Measurements from ENCODE around the gene LRRC55. TPM values are rescaled to one million over a fixed set of nuclear protein-coding genes. Genes with fewer than 3 reads are reported as not detected.
A peak's percentile ranks its signal among the peaks of the same experiment; 100 is the strongest.

Gene LRRC55
- total RNA-seq, 4 donors from 2014 or later, result not detected

DNA sequence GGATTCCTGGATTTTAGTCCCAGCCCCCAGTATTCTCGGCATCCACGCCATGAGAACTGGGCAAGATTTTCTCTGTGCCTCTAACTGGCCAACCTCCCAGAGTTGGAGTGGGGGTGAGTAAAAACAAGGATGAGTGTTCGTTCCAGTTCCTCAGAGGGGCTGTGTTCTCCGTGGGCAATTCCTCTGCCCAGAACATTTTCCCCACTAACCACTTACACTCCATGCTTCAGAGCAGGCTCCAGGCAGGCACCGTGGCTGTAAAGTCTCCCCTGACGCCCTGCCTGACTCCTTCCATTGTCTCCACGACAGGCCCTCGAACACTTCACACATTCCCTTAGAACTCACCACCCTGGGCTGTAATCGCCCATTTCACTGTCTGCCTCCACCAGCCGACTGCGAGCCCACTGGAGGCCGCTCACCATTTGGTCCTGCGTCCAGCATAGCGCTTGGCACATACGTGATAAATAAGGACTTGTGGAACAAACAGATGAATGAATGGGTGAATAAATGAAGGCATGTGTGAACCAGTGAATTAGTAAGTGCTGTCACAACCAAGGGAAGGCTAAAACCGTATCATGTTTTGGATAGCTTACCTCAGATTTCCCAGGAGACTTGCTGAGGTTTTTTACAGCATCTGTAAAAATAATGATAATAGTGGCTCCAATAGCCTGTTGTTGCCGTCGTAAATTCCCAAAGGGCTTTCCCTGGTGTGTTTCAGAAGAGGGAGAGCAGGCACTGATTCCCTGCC, 49.2 kb downstream of the LRRC55 start:
- Histone ChIP-seq H3K4me1 (peaks cover 6 to 7% of the 10 kb centered on the region in 2 donors), H3K27ac (peak overlapping the region in 1 of 4 donors; percentile 54), H3K36me3 (no peaks in the 10 kb centered on the region), H3K4me3 (no peak overlapping the region), H3K27me3 (no peaks in the 10 kb centered on the region), H3K9me3 (no peaks in the 10 kb centered on the region)
- TF ChIP-seq, protein P1, sequence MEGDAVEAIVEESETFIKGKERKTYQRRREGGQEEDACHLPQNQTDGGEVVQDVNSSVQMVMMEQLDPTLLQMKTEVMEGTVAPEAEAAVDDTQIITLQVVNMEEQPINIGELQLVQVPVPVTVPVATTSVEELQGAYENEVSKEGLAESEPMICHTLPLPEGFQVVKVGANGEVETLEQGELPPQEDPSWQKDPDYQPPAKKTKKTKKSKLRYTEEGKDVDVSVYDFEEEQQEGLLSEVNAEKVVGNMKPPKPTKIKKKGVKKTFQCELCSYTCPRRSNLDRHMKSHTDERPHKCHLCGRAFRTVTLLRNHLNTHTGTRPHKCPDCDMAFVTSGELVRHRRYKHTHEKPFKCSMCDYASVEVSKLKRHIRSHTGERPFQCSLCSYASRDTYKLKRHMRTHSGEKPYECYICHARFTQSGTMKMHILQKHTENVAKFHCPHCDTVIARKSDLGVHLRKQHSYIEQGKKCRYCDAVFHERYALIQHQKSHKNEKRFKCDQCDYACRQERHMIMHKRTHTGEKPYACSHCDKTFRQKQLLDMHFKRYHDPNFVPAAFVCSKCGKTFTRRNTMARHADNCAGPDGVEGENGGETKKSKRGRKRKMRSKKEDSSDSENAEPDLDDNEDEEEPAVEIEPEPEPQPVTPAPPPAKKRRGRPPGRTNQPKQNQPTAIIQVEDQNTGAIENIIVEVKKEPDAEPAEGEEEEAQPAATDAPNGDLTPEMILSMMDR (IDR thresholded peaks at IDR 0.05 in 4 of 5, conservative IDR thresholded peaks at IDR 0.05 in 1 of 5), result no peak
- no peak for TF ChIP-seq POLR2A (IDR thresholded peaks at IDR 0.05)
- in situ Hi-C loops (cut with MboI; ENCODE audit: low sequenced_read_pairs in 4 of 4) (loop anchor here in 1 of 4 donors (25.0 kb wide), 1 partner anchor 106 kb away; the partner anchor contains the start of genes P2RX3 and SSRP1), intact Hi-C loops (cut with DNase I; ENCODE audit: low total_unique reads) (no loop called here)
- DNase-seq (no peak), ATAC-seq (peak in 1 of 2 donors; percentile 22)

DNA sequence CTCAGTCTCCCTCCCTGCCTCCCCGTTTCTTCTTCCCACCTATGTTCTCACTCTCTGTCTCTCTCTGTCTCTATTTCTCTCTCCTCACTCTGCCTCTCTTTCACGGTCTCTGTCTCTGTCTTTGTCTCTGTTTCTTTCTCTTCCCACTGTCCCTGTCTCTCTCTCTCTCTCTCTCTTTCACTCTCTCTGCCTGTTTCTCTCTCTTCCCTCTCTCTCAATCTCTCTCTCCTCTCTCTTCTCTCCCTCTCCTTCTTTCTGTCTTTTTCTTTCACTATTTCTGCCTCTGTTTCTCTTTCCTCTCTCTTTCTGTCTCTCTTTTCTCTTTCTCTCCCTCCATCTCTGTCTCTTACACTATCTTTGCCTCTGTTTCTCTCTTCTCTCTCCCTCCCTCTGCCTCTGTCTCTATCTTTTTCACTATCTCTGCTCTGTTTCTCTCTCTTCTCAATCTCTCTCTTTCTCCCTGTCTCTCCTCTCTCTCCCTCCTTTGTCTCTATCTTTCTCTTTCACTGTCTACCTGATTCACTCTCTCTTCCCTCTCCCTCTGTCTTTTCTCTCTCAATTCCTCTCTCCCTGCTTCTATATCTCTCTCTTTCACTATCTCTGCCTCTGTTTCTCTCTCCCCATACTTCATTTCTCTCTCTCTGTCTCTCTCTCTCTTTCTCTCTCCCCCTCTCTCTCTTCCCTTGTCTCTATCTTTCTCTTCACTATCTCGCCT, 49.9 kb downstream of the LRRC55 start:
- ATAC-seq (no peak), DNase-seq (no peak)
- Histone ChIP-seq H3K27ac (peak overlapping the region in 1 of 4 donors; percentile 37), H3K9me3 (no peaks in the 10 kb centered on the region), H3K4me3 (no peak overlapping the region), H3K36me3 (no peaks in the 10 kb centered on the region), H3K27me3 (no peaks in the 10 kb centered on the region), H3K4me1 (peaks cover 6 to 7% of the 10 kb centered on the region in 2 donors)
- in situ Hi-C loops (cut with MboI; ENCODE audit: low sequenced_read_pairs in 4 of 4) (loop anchor here in 1 of 4 donors (25.0 kb wide), 1 partner anchor 106 kb away; the partner anchor contains the start of genes P2RX3 and SSRP1), intact Hi-C loops (cut with DNase I; ENCODE audit: low total_unique reads) (no loop called here)
- TF ChIP-seq, protein P1 (IDR thresholded peaks at IDR 0.05 in 4 of 5, conservative IDR thresholded peaks at IDR 0.05 in 1 of 5), result no peak
- no peak for TF ChIP-seq POLR2A (IDR thresholded peaks at IDR 0.05)

DNA sequence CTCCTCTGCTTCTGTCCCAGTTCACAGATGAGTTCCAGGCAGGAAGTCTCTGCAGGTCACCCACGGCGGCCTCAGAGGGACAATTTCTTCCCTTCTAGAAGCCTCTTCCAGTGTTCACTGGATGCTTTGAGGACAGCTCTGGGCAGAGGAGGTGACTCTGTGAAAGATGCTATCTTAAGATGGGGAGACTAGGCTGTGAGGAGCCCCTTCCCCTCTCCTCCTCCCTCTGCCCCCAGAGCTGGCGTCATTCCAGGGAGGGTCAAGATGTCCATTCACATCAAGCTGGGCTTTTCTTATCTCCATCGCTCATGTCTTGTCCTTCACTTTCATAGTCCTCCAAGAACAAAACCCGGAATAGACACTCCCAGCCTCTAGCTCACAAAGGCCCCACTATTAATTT, 51.9 kb downstream of the LRRC55 start:
- intact Hi-C loops (cut with DNase I; ENCODE audit: low total_unique reads), result no loop called here
- Histone ChIP-seq H3K4me1 (peaks cover 6 to 7% of the 10 kb centered on the region in 2 donors), H3K27ac (peak overlapping the region in 1 of 4 donors; percentile 70), H3K4me3 (no peak overlapping the region), H3K27me3 (no peaks in the 10 kb centered on the region), H3K36me3 (no peaks in the 10 kb centered on the region), H3K9me3 (no peaks in the 10 kb centered on the region)
- ATAC-seq (no peak), DNase-seq (no peak)
- in situ Hi-C loops (cut with MboI; ENCODE audit: low sequenced_read_pairs in 4 of 4), result loop anchor here in 1 of 4 donors (25.0 kb wide), 1 partner anchor 104 kb away; the partner anchor contains the start of genes P2RX3 and SSRP1
- TF ChIP-seq, protein P1 (IDR thresholded peaks at IDR 0.05 in 4 of 5, conservative IDR thresholded peaks at IDR 0.05 in 1 of 5), result no peak
- TF ChIP-seq POLR2A (IDR thresholded peaks at IDR 0.05), result no peak

DNA sequence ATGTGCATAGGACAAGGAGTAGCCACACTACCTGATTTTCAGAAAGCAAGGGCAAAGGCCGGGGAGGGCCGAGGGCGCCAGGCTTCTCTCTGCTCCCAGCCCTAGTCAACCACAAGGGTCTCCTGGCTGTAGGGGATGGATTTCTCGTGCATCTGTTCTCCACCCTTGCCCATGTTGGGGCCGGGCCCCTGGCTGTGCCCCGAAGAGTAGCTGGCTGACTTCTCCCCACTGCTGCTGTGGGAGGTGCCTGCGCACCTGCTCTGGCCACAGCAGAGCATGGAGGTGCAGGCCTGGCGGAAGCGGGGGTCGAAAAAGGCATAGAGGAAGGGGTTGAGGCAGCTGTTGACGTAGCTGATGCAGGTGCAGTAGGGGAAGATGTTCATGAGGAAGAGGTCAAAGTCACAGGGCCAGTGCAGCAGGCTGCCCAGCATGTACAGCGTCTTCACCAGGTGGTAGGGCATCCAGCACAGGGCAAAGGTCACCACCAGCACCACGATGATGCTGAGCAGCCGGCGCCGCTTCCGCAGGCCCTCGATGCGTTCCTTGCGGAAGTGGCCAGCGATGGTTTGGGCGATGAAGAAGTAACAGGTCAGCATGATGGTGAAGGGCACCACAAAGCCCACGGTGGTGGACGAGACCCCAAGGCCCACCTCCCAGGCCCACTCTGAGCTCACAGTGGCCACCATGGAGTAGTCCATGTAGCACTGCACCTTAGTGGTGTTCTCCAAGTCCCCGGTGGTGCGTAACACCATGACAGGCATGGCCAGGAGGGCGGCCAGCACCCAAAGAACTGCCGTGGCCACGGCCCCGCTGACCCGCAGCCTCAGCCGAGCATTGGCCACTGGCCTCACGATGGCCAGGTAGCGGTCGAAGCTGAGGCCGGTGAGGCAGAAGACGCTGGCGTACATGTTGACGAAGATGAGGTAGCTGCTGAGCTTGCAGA, 54.3 kb downstream of the LRRC55 start:
- Histone ChIP-seq H3K4me3 (peak overlapping the region in 3 of 4 donors; percentile 6 to 35 (median 25)), H3K4me1 (peaks cover 0 to 5% of the 10 kb centered on the region in 2 donors), H3K36me3 (no peaks in the 10 kb centered on the region), H3K27me3 (no peaks in the 10 kb centered on the region), H3K27ac (peak overlapping the region in 3 of 4 donors; percentile 36 to 70 (median 50)), H3K9me3 (no peaks in the 10 kb centered on the region)
- no peak for ATAC-seq
- in situ Hi-C loops (cut with MboI; ENCODE audit: low sequenced_read_pairs in 4 of 4), result loop anchor here in 1 of 4 donors (25.0 kb wide), 1 partner anchor 101 kb away; the partner anchor contains the start of genes P2RX3 and SSRP1
- intact Hi-C loops (cut with DNase I; ENCODE audit: low total_unique reads), result loop anchor here (5.0 kb wide), 1 partner anchor 34 kb away; no protein-coding TSS in a partner anchor
- TF ChIP-seq, protein P1 (IDR thresholded peaks at IDR 0.05 in 4 of 5, conservative IDR thresholded peaks at IDR 0.05 in 1 of 5), result no peak
- TF ChIP-seq POLR2A (IDR thresholded peaks at IDR 0.05), result no peak
- no peak for DNase-seq
